Upper lobe of left lung (tissue), 4 donors: Measurements from ENCODE around the gene WSB1.

ENCODE experiments used
- CTCF ChIP-seq, 6 experiments: fragments of 450-650 bp in 4 of 6; fragments of 200-600 bp in 2 of 6; sonication (generic) in 2 of 6; IDR thresholded peaks; one replicate each; pipeline ENCODE4 v1.5.1; 2016 to 2019; ENCODE audit warnings: antibody characterized with exemption in 6 of 6
- POLR2AphosphoS5 ChIP-seq, 2 donors: sonication (generic); formaldehyde crosslinking; IDR thresholded peaks; one replicate each; pipeline ENCODE4 v1.5.1; 2017; ENCODE audit warnings: antibody characterized with exemption in 2 of 2

GRCh38 chr17:27259356-27259755 lies 34.6 kb upstream of the WSB1 start:
- no peak for TF ChIP-seq POLR2AphosphoS5 (IDR thresholded peaks at IDR 0.05)
- no peak for TF ChIP-seq CTCF (IDR thresholded peaks at IDR 0.05)
